Measurements from ENCODE around the gene NDUFA8.

The NDUFA8 gene

GRCh38 chr9:122151267-122151828, 8.2 kb downstream of the NDUFA8 start:
- Histone ChIP-seq H3K27me3 (ENCODE audit: control insufficient read depth in 1 of 2, insufficient read depth in 2 of 2, low read length in 2 of 2) (no peaks in the 10 kb centered on the region), H3K36me3 (ENCODE audit: insufficient read depth, low read length) (peaks cover 26% of the 10 kb centered on the region), H3K4me3 (ENCODE audit: low read depth in 1 of 2, low read length in 2 of 2) (no peak overlapping the region), H3K9me3 (ENCODE audit: low read length) (no peaks in the 10 kb centered on the region), H3K4me1 (ENCODE audit: insufficient read depth, low read length) (peaks cover 12% of the 10 kb centered on the region), H3K27ac (ENCODE audit: low read depth, low read length) (no peak overlapping the region), H3K9ac (ENCODE audit: low read length) (no peak overlapping the region)

GRCh38 chr9:122145592-122145863, 14.1 kb downstream of the NDUFA8 start:
- Histone ChIP-seq H3K36me3 (ENCODE audit: insufficient read depth, low read length) (peaks cover 61% of the 10 kb centered on the region), H3K9ac (ENCODE audit: low read length) (no peak overlapping the region), H3K4me1 (ENCODE audit: insufficient read depth, low read length) (no peaks in the 10 kb centered on the region)

GRCh38 chr9:122144836-122145591, 14.6 kb downstream of the NDUFA8 start:
- Histone ChIP-seq H3K27me3 (ENCODE audit: control insufficient read depth in 1 of 2, insufficient read depth in 2 of 2, low read length in 2 of 2) (no peaks in the 10 kb centered on the region), H3K9me3 (ENCODE audit: low read length) (no peaks in the 10 kb centered on the region), H3K4me3 (ENCODE audit: low read depth in 1 of 2, low read length in 2 of 2) (no peak overlapping the region), H3K4me1 (ENCODE audit: insufficient read depth, low read length) (no peaks in the 10 kb centered on the region), H3K36me3 (ENCODE audit: insufficient read depth, low read length) (peaks cover 61% of the 10 kb centered on the region), H3K9ac (ENCODE audit: low read length) (no peak overlapping the region), H3K27ac (ENCODE audit: low read depth, low read length) (no peak overlapping the region)

More at GRCh38 chr9:122145592-122145863, 14.1 kb downstream of the NDUFA8 start:
- Histone ChIP-seq H3K27me3 (ENCODE audit: control insufficient read depth in 1 of 2, insufficient read depth in 2 of 2, low read length in 2 of 2) (no peaks in the 10 kb centered on the region), H3K27ac (ENCODE audit: low read depth, low read length) (no peak overlapping the region), H3K4me3 (ENCODE audit: low read depth in 1 of 2, low read length in 2 of 2) (no peak overlapping the region), H3K9me3 (ENCODE audit: low read length) (no peaks in the 10 kb centered on the region)

GRCh38 chr9:122143876-122144405, 15.6 kb downstream of the NDUFA8 start:
- no peaks in the 10 kb centered on the region for H3K4me1 ChIP-seq (ENCODE audit: insufficient read depth, low read length)
- H3K9me3 ChIP-seq (ENCODE audit: low read length), result no peaks in the 10 kb centered on the region
- no peak overlapping the region for H3K27ac ChIP-seq (ENCODE audit: low read depth, low read length)
- H3K36me3 ChIP-seq (ENCODE audit: insufficient read depth, low read length), result peaks cover 56% of the 10 kb centered on the region
- no peaks in the 10 kb centered on the region for H3K27me3 ChIP-seq (ENCODE audit: control insufficient read depth in 1 of 2, insufficient read depth in 2 of 2, low read length in 2 of 2)
- no peak overlapping the region for H3K9ac ChIP-seq (ENCODE audit: low read length)
- no peak overlapping the region for H3K4me3 ChIP-seq (ENCODE audit: low read depth in 1 of 2, low read length in 2 of 2)

GRCh38 chr9:122143296-122143695, 16.3 kb downstream of the NDUFA8 start:
- H3K9ac ChIP-seq (ENCODE audit: low read length), result no peak overlapping the region
- H3K27me3 ChIP-seq (ENCODE audit: control insufficient read depth in 1 of 2, insufficient read depth in 2 of 2, low read length in 2 of 2), result no peaks in the 10 kb centered on the region
- H3K27ac ChIP-seq (ENCODE audit: low read depth, low read length), result no peak overlapping the region
- H3K9me3 ChIP-seq (ENCODE audit: low read length), result no peaks in the 10 kb centered on the region
- H3K4me1 ChIP-seq (ENCODE audit: insufficient read depth, low read length), result no peaks in the 10 kb centered on the region
- H3K36me3 ChIP-seq (ENCODE audit: insufficient read depth, low read length), result peaks cover 56% of the 10 kb centered on the region
- no peak overlapping the region for H3K4me3 ChIP-seq (ENCODE audit: low read depth in 1 of 2, low read length in 2 of 2)

GRCh38 chr9:122141671-122142070, 17.9 kb downstream of the NDUFA8 start:
- H3K4me1 ChIP-seq (ENCODE audit: insufficient read depth, low read length), result no peaks in the 10 kb centered on the region
- no peak overlapping the region for H3K4me3 ChIP-seq (ENCODE audit: low read depth in 1 of 2, low read length in 2 of 2)
- H3K9ac ChIP-seq (ENCODE audit: low read length), result no peak overlapping the region
- H3K9me3 ChIP-seq (ENCODE audit: low read length), result no peaks in the 10 kb centered on the region
- no peak overlapping the region for H3K27ac ChIP-seq (ENCODE audit: low read depth, low read length)
- H3K36me3 ChIP-seq (ENCODE audit: insufficient read depth, low read length), result peaks cover 48% of the 10 kb centered on the region
- no peaks in the 10 kb centered on the region for H3K27me3 ChIP-seq (ENCODE audit: control insufficient read depth in 1 of 2, insufficient read depth in 2 of 2, low read length in 2 of 2)

- H3K4me3 ChIP-seq (ENCODE audit: low read depth in 1 of 2, low read length in 2 of 2), result no peak overlapping the region
- no peaks in the 10 kb centered on the region for H3K4me1 ChIP-seq (ENCODE audit: insufficient read depth, low read length)
- H3K27ac ChIP-seq (ENCODE audit: low read depth, low read length), result no peak overlapping the region
- no peak overlapping the region for H3K9ac ChIP-seq (ENCODE audit: low read length)
- no peaks in the 10 kb centered on the region for H3K9me3 ChIP-seq (ENCODE audit: low read length)
- H3K27me3 ChIP-seq (ENCODE audit: control insufficient read depth in 1 of 2, insufficient read depth in 2 of 2, low read length in 2 of 2), result no peaks in the 10 kb centered on the region
- H3K36me3 ChIP-seq (ENCODE audit: insufficient read depth, low read length), result peaks cover 38% of the 10 kb centered on the region
Measured at GRCh38 chr9:122140368-122141193, 19.0 kb downstream of the NDUFA8 start.

- H3K4me1 ChIP-seq (ENCODE audit: insufficient read depth, low read length), result no peaks in the 10 kb centered on the region
- no peaks in the 10 kb centered on the region for H3K27me3 ChIP-seq (ENCODE audit: control insufficient read depth in 1 of 2, insufficient read depth in 2 of 2, low read length in 2 of 2)
- H3K9me3 ChIP-seq (ENCODE audit: low read length), result no peaks in the 10 kb centered on the region
- no peak overlapping the region for H3K9ac ChIP-seq (ENCODE audit: low read length)
- H3K27ac ChIP-seq (ENCODE audit: low read depth, low read length), result no peak overlapping the region
- peaks cover 19% of the 10 kb centered on the region for H3K36me3 ChIP-seq (ENCODE audit: insufficient read depth, low read length)
- H3K4me3 ChIP-seq (ENCODE audit: low read depth in 1 of 2, low read length in 2 of 2), result no peak overlapping the region
Measured at GRCh38 chr9:122138560-122139268, 20.9 kb downstream of the NDUFA8 start.

GRCh38 chr9:122135529-122135859, 24.1 kb downstream of the NDUFA8 start:
- no peaks in the 10 kb centered on the region for H3K27me3 ChIP-seq (ENCODE audit: control insufficient read depth in 1 of 2, insufficient read depth in 2 of 2, low read length in 2 of 2)
- no peaks in the 10 kb centered on the region for H3K9me3 ChIP-seq (ENCODE audit: low read length)
- H3K4me3 ChIP-seq (ENCODE audit: low read depth in 1 of 2, low read length in 2 of 2), result no peak overlapping the region
- peaks cover 13% of the 10 kb centered on the region for H3K4me1 ChIP-seq (ENCODE audit: insufficient read depth, low read length)
- no peak overlapping the region for H3K27ac ChIP-seq (ENCODE audit: low read depth, low read length)
- H3K36me3 ChIP-seq (ENCODE audit: insufficient read depth, low read length), result no peaks in the 10 kb centered on the region
- H3K9ac ChIP-seq (ENCODE audit: low read length), result no peak overlapping the region

- Histone ChIP-seq H3K4me3 (ENCODE audit: low read depth in 1 of 2, low read length in 2 of 2) (no peak overlapping the region), H3K27ac (ENCODE audit: low read depth, low read length) (no peak overlapping the region), H3K27me3 (ENCODE audit: control insufficient read depth in 1 of 2, insufficient read depth in 2 of 2, low read length in 2 of 2) (no peaks in the 10 kb centered on the region), H3K36me3 (ENCODE audit: insufficient read depth, low read length) (no peaks in the 10 kb centered on the region), H3K4me1 (ENCODE audit: insufficient read depth, low read length) (peaks cover 13% of the 10 kb centered on the region), H3K9me3 (ENCODE audit: low read length) (no peaks in the 10 kb centered on the region), H3K9ac (ENCODE audit: low read length) (no peak overlapping the region)
Measured at GRCh38 chr9:122134822-122135528, 24.6 kb downstream of the NDUFA8 start.
